ENCODE data around the gene AP1M1. TPM values are rescaled to one million over a fixed set of nuclear protein-coding genes. Genes with fewer than 3 reads are reported as not detected.

Gene AP1M1
- total RNA-seq, 1 donor from 2014 or later = 47.4 TPM

- no peaks in the 10 kb centered on the region for H3K36me3 Mint-ChIP-seq (ENCODE audit: insufficient read depth)
- DNase-seq (ENCODE audit: low spot score, unreplicated experiment) = no peak
- H3K4me3 Mint-ChIP-seq (ENCODE audit: low read depth) = no peak overlapping the region
- TF ChIP-seq, protein P1, sequence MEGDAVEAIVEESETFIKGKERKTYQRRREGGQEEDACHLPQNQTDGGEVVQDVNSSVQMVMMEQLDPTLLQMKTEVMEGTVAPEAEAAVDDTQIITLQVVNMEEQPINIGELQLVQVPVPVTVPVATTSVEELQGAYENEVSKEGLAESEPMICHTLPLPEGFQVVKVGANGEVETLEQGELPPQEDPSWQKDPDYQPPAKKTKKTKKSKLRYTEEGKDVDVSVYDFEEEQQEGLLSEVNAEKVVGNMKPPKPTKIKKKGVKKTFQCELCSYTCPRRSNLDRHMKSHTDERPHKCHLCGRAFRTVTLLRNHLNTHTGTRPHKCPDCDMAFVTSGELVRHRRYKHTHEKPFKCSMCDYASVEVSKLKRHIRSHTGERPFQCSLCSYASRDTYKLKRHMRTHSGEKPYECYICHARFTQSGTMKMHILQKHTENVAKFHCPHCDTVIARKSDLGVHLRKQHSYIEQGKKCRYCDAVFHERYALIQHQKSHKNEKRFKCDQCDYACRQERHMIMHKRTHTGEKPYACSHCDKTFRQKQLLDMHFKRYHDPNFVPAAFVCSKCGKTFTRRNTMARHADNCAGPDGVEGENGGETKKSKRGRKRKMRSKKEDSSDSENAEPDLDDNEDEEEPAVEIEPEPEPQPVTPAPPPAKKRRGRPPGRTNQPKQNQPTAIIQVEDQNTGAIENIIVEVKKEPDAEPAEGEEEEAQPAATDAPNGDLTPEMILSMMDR (IDR thresholded peaks at IDR 0.05; ENCODE audit: unreplicated experiment) = no peak
- peaks cover 11% of the 10 kb centered on the region for H3K27me3 Mint-ChIP-seq
- H3K9me3 Mint-ChIP-seq (ENCODE audit: low read depth) = no peaks in the 10 kb centered on the region
- H3K27ac Mint-ChIP-seq = no peak overlapping the region
- peaks cover 3% of the 10 kb centered on the region for H3K4me1 Mint-ChIP-seq (ENCODE audit: low read depth)
Observed at GRCh38 chr19:16289594-16289993, 91.9 kb downstream of the AP1M1 start.

DNA sequence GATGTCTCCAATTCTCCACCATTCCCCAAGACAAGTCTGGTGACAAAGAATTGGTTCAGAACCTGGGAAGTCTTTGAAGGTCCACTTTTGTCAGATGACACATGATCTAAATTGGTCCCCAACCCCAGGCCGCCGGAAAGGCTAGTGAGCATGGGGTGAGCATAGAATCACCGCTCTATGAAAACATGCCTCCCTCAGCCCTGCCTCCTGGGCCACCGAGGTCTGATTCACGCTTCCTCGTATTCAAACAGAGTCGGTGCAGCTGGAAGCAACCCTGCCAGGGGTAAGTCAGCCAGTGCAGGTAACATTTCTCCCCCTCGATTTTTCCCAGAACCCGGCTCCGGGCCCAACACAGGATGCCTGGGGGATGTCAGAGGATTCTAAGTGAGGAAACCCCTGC, 93.0 kb downstream of the AP1M1 start:
- Mint-ChIP-seq H3K4me3 (ENCODE audit: low read depth) (no peak overlapping the region), H3K27ac (no peak overlapping the region), H3K4me1 (ENCODE audit: low read depth) (peaks cover 3% of the 10 kb centered on the region), H3K9me3 (ENCODE audit: low read depth) (no peaks in the 10 kb centered on the region), H3K36me3 (ENCODE audit: insufficient read depth) (no peaks in the 10 kb centered on the region), H3K27me3 (peaks cover 10% of the 10 kb centered on the region)
- TF ChIP-seq, protein P1 (IDR thresholded peaks at IDR 0.05; ENCODE audit: unreplicated experiment) = no peak
- no peak for DNase-seq (ENCODE audit: low spot score, unreplicated experiment)

- no peak for DNase-seq (ENCODE audit: low spot score, unreplicated experiment)
- H3K27ac Mint-ChIP-seq = no peak overlapping the region
- H3K9me3 Mint-ChIP-seq (ENCODE audit: low read depth) = no peaks in the 10 kb centered on the region
- peaks cover 3% of the 10 kb centered on the region for H3K4me1 Mint-ChIP-seq (ENCODE audit: low read depth)
- peaks cover 3% of the 10 kb centered on the region for H3K27me3 Mint-ChIP-seq
- no peak overlapping the region for H3K4me3 Mint-ChIP-seq (ENCODE audit: low read depth)
- no peaks in the 10 kb centered on the region for H3K36me3 Mint-ChIP-seq (ENCODE audit: insufficient read depth)
- TF ChIP-seq, protein P1 (IDR thresholded peaks at IDR 0.05; ENCODE audit: unreplicated experiment) = no peak
Observed at GRCh38 chr19:16293118-16294091, 95.7 kb downstream of the AP1M1 start.

DNA sequence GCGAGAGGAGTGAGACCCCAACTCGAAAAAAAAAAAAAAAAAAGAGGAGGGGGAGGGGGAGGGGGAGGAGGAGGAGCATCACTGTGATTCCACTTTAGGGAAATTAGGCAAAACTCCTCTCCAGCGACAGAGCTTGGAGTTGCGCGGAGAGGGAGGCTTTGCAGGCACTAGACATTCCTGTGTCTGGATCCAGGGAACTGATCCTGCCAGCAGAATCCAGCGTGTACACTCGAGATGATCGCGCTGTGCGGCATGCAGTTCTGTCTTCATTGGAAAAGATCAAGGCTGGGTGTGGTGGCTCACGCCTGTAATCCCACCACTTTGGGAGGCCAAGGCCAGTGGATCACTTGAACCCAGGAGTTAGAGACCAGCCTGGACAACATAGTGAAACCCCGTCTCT, 97.3 kb downstream of the AP1M1 start:
- H3K36me3 Mint-ChIP-seq (ENCODE audit: insufficient read depth) = no peaks in the 10 kb centered on the region
- H3K9me3 Mint-ChIP-seq (ENCODE audit: low read depth) = no peaks in the 10 kb centered on the region
- no peak for DNase-seq (ENCODE audit: low spot score, unreplicated experiment)
- no peak overlapping the region for H3K4me3 Mint-ChIP-seq (ENCODE audit: low read depth)
- peaks cover 3% of the 10 kb centered on the region for H3K4me1 Mint-ChIP-seq (ENCODE audit: low read depth)
- peaks cover 3% of the 10 kb centered on the region for H3K27me3 Mint-ChIP-seq
- TF ChIP-seq, protein P1 (IDR thresholded peaks at IDR 0.05; ENCODE audit: unreplicated experiment) = no peak
- no peak overlapping the region for H3K27ac Mint-ChIP-seq

Other genes with a start within 250 kb of the AP1M1 start
- not detected in 2 replicates for gene OR10H4, start 248.9 kb upstream of the AP1M1 start, total RNA-seq
- 275 and 300 TPM in 2 replicates for gene TPM4, start 121.4 kb upstream of the AP1M1 start, total RNA-seq
- 65.5 and 67.5 TPM in 2 replicates for gene RAB8A, start 86.0 kb upstream of the AP1M1 start, total RNA-seq
- gene HSH2D, start 54.2 kb upstream of the AP1M1 start, total RNA-seq = 0.72 and 0.84 TPM in 2 replicates
- not detected in 2 replicates for gene CIB3, start 24.4 kb upstream of the AP1M1 start, total RNA-seq
- gene FAM32A, start 12.5 kb upstream of the AP1M1 start, total RNA-seq = 91.6 and 95.2 TPM in 2 replicates
- 2.7 TPM in 2 replicates for gene KLF2, start 126.9 kb downstream of the AP1M1 start, total RNA-seq

Data from progenitor cell of endocrine pancreas (in vitro differentiated cells).